COR-L47 (cell line): Measurements from ENCODE around the gene ADCY2.

Experiments
- DNase-seq: peaks from one replicate; lab custom pipeline; 2025; lab: John Stamatoyannopoulos, UW

ADCY2 gene

DNA sequence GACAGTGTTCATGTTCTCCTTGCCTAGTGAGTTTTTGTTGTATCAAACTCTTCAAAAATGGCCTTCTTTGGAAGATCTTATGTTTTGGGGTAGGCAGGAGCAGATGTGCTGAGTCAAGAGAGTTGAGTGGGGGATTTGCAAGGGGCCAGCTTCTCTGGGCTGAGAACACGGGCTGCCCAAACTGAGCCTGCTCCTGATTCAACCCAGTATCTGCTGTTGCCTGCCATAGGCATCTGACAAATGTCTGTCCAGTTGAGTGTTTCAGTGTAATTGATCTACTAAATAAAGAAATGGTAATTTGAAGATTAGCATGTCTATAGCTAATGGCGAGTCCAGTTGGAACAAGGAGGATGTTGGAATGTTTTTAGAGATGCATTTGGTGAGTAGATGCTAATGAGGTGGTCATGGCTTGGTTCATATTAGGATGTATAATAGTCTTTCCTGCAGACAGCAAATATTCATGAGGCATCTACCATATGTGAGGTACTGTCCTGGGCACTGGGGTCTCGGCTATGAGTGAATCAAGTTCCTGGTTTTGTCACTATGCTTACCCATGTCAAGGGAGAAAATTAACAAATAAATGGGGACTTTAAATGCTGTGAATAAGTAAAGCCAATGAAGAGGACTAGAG is 119.5 kb downstream of the ADCY2 start:
- DNase-seq: no peak

GRCh38 chr5:7516253-7516652 is 120.3 kb downstream of the ADCY2 start:
- no peak for DNase-seq

GRCh38 chr5:7517006-7517405 is 121.1 kb downstream of the ADCY2 start:
- no peak for DNase-seq

GRCh38 chr5:7518947-7519560 is 123.1 kb downstream of the ADCY2 start:
- DNase-seq: no peak

GRCh38 chr5:7519564-7519963 is 123.6 kb downstream of the ADCY2 start:
- DNase-seq: no peak

DNA sequence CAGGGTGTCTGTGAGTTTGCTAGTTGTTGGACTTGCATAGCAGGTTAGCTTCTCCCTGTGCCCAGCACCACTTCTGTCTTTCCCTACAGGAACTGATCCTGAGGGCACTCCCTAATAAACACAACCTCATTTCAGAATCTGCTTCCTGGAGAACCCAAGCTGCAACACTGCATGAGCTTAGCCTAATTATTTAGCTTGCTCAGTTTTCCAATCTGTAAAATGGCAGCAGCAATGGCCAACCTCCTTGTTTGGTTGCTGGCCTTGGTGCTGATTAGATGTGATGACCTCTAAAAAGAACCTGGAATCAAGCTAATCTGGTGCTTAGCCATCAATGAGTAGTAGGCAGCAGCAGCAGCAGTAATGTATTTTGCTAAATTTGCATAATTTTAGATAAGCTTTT is 133.9 kb downstream of the ADCY2 start:
- DNase-seq: no peak

GRCh38 chr5:7533941-7534340 is 138.0 kb downstream of the ADCY2 start:
- no peak for DNase-seq

- no peak for DNase-seq
Measured at GRCh38 chr5:7534505-7534904, 138.6 kb downstream of the ADCY2 start.

DNA sequence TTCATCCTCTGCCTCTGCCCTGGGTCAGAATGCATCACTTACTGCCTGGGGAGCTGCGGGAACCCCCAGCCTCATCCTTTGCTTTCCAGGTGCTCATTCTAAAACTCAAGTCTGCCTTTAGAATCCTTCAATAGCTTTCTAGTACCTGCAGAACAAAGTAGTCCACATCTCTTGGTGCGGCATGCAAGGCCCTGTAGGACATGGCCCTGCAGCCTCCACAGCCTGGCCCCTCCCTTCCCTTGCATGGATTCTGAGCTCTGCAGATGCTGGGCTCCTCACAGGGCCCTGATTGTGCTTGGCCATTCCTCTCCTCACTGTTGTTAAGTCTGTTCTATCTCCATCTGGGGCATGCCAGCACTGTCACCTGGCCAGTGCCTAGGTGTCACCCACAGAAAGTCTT is 141.6 kb downstream of the ADCY2 start:
- no peak for DNase-seq

DNA sequence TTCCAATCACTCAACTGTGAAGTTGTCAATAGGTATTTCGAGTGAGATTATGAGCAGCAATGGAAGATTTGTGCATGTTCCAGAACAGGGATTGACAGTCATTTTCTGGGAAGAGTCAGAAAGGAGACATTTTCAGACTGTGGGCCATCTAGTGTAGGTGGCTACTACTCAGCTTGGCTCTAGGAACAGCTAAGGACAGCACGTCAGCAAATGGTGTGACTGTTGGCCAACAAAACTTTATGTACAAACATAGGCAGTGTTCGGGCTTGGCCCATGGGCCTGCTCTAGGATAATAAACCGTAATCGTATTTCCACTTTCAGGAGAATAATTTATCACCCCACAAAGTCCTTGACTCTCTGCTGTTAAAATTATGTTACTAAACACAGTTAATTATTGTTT is 143.6 kb downstream of the ADCY2 start:
- no peak for DNase-seq

- no peak for DNase-seq
Measured at GRCh38 chr5:7540736-7541485, 145.0 kb downstream of the ADCY2 start.

- DNase-seq: no peak
Measured at GRCh38 chr5:7541898-7542297, 146.0 kb downstream of the ADCY2 start.

DNA sequence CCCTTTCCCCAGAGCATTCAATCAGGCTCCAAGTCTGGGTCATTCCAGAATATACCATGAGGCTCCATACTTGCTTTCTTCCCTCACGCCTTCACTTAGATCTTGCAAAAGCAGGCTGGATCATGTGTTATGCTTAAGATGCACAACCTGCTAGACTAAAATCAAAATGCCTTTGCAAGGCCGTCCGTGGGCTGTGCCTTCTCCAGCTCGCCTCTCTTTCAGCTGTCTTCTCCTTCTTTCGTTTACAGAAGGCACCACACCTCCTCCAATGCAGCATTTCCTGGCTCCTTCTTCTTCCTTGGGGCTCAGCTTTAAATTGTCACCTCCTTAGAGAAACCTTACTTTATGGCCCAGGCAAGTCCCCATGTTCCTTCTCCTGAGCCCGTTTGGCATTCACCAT is 150.6 kb downstream of the ADCY2 start:
- DNase-seq: no peak

DNA sequence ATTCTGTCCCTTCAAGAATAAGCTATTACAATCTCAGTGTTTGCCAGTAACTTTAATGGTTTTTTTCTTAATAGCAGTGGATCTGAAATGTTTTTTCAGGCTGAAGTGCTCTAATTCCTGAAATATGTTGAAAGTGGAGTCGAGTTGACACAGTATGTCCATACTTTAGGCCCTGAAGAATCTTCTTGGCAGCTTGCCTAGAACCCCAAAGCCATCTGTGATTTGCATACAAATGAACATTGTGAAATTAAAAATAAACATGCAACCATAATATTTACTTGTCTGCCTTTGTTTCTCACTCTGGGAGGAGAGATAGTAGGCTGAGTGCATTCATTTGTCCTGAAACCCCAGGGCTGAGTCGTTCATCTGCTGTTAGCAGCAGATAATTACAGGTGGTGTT is 152.7 kb downstream of the ADCY2 start:
- DNase-seq: no peak

DNA sequence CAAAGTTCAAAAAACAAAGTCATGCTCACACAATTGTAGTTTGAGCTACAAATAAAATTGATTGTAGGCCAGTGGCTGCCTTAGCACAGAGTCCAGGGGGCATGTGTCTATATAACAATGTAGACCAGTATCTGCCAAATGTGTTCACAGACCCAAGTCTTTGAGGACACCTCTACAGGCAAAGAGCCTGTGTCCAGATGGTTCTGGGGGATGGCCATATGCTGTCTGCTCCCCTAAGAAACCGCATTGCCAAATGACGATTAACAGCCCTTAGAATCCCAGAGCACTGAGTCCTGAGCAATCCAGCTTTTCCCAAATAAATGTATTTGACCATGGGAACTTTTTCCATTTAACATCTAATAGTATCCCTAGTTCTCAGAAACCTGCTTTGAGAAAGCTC is 169.6 kb downstream of the ADCY2 start:
- DNase-seq: no peak

DNA sequence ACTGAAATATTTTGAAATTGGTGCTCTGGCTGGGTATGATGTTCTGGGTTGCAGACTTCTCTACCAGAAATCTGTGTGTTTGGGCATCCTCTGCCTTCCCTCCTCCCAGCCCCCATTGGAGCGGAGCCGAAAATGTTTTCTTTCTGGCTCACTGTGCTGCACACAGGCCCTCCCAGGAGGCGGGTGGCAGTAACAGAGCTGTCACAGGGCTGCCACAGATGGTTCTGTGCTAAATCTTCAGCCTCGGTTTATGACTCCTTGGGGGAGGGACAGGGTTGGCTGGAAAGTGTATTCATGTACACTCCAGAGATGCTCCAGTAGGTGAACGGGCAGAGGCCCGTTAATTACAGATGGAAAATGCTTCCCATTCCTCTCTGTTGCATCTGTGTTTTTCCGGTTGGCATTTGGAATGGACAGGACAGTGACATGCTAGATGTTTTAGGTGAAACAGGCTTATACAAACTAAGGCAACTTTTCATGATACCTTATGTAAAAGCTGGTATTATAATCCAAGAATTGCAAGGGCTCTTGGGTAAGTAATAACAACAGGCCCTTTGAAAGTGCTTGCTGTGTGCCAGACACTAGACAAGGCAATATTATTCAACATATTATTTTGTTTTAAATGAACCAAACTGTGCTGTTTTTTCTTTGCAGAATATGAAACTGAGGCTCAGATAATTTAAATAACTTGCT is 180.2 kb downstream of the ADCY2 start:
- no peak for DNase-seq

DNA sequence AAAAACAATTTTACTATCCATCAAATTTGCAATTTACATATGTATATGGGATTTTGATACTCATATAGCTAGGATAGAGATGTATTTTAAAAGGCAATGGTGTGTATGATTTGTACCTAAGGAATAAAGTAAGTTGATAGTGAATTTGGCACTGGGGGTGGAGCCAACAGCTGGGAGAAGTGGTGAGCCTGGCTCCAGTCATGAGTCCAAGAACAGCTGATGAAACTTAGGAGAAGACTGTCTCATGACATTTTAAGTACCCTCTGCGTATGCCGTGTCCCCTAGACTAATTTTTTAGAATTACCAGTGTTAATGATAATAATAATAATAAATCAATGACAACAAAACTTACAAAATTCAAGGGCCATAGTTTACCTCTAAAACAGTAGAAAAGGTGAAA is 181.4 kb downstream of the ADCY2 start:
- no peak for DNase-seq

GRCh38 chr5:7578071-7578470 is 182.1 kb downstream of the ADCY2 start:
- DNase-seq: no peak

- DNase-seq: no peak
Measured at GRCh38 chr5:7584749-7585148, 188.8 kb downstream of the ADCY2 start.

DNA sequence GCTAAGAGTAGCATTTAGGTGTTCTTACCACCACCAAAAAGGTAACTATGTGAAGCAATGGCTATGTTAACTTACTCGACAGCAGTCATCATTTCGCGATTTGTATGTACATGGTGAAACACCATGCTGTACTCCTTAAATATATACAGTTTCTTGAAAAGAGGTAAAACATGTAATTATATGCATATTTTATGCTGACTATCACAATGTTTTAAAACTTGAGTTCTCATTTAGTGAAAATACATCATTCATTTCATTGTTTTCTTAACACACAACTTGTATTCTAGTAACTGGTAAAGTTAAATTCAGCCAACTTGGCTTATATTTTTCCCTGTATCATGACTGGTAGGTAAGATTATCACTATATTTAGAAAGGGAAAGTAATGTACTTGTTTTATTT is 189.9 kb downstream of the ADCY2 start:
- DNase-seq: no peak

DNA sequence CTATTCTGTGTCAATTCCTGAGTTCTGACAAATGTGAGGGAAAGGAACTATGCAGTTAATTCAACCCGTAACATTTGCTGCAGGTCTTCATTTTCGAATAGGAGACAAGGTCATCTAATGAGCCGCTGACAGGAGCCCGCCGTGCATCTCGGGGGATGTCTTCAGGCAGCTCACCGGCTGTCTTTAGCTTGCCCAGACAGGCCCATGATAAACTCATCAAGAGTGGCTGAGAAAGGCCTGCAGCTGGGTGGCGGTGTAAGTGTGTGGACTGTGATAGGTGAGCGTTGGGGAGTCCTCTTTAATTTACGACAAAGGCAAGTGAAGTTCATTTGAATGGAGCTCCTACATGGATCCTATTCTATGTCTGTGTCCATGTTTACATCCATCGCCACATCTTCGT is 190.5 kb downstream of the ADCY2 start:
- no peak for DNase-seq

- DNase-seq: no peak
Measured at GRCh38 chr5:7589800-7590199, 193.9 kb downstream of the ADCY2 start.

GRCh38 chr5:7592910-7593309 is 197.0 kb downstream of the ADCY2 start:
- DNase-seq: no peak
